ENCODE results near the gene TSHZ2. TPM values are rescaled to one million over a fixed set of nuclear protein-coding genes. Genes with fewer than 3 reads are reported as not detected.

TSHZ2 gene
- total and polyA plus RNA-seq, 2 experiments from 2014 or later: 10.4 to 32.0 TPM

- Histone ChIP-seq H3K36me3 (no peaks in the 10 kb centered on the region), H3K27ac (no peak overlapping the region), H3K4me1 (ENCODE audit: low read depth) (peaks cover 20% of the 10 kb centered on the region), H3K9me3 (ENCODE audit: low read depth) (no peaks in the 10 kb centered on the region), H3K4me3 (no peak overlapping the region), H3K27me3 (no peaks in the 10 kb centered on the region)
- DNase-seq (ENCODE audit: low read depth in 1 of 2, low spot score in 1 of 2): no peak
- TF ChIP-seq CTCF (IDR thresholded peaks at IDR 0.05; ENCODE audit: low read depth, low read length): no peak
Observed at GRCh38 chr20:53078761-53079160, 106.6 kb downstream of the TSHZ2 start.

- TF ChIP-seq CTCF (IDR thresholded peaks at IDR 0.05; ENCODE audit: low read depth, low read length): no peak
- no peak for DNase-seq (ENCODE audit: low read depth in 1 of 2, low spot score in 1 of 2)
- Histone ChIP-seq H3K36me3 (no peaks in the 10 kb centered on the region), H3K27ac (no peak overlapping the region), H3K27me3 (no peaks in the 10 kb centered on the region), H3K4me3 (no peak overlapping the region), H3K9me3 (ENCODE audit: low read depth) (no peaks in the 10 kb centered on the region), H3K4me1 (ENCODE audit: low read depth) (peaks cover 20% of the 10 kb centered on the region)
Observed at GRCh38 chr20:53079261-53079691, 107.1 kb downstream of the TSHZ2 start.

GRCh38 chr20:53079828-53080686, 107.9 kb downstream of the TSHZ2 start:
- no peak overlapping the region for H3K27ac ChIP-seq
- TF ChIP-seq CTCF (IDR thresholded peaks at IDR 0.05; ENCODE audit: low read depth, low read length): no peak

GRCh38 chr20:53080687-53080962, 108.5 kb downstream of the TSHZ2 start:
- peaks cover 13% of the 10 kb centered on the region for H3K4me1 ChIP-seq (ENCODE audit: low read depth)
- no peaks in the 10 kb centered on the region for H3K36me3 ChIP-seq
- no peak overlapping the region for H3K4me3 ChIP-seq
- H3K27ac ChIP-seq: no peak overlapping the region
- TF ChIP-seq CTCF (IDR thresholded peaks at IDR 0.05; ENCODE audit: low read depth, low read length): no peak
- no peak for DNase-seq (ENCODE audit: low read depth in 1 of 2, low spot score in 1 of 2)
- no peaks in the 10 kb centered on the region for H3K27me3 ChIP-seq
- H3K9me3 ChIP-seq (ENCODE audit: low read depth): no peaks in the 10 kb centered on the region

More at GRCh38 chr20:53079828-53080686, 107.9 kb downstream of the TSHZ2 start:
- Histone ChIP-seq H3K27me3 (no peaks in the 10 kb centered on the region), H3K4me3 (no peak overlapping the region), H3K4me1 (ENCODE audit: low read depth) (peaks cover 18% of the 10 kb centered on the region), H3K9me3 (ENCODE audit: low read depth) (no peaks in the 10 kb centered on the region), H3K36me3 (no peaks in the 10 kb centered on the region)
- DNase-seq (ENCODE audit: low read depth in 1 of 2, low spot score in 1 of 2): no peak

- TF ChIP-seq CTCF (IDR thresholded peaks at IDR 0.05; ENCODE audit: low read depth, low read length): no peak
- H3K4me1 ChIP-seq (ENCODE audit: low read depth): peaks cover 10% of the 10 kb centered on the region
- no peak overlapping the region for H3K27ac ChIP-seq
- no peak overlapping the region for H3K4me3 ChIP-seq
- H3K36me3 ChIP-seq: no peaks in the 10 kb centered on the region
- DNase-seq (ENCODE audit: low read depth in 1 of 2, low spot score in 1 of 2): peak in 1 of 2 donors; percentile 42
- H3K9me3 ChIP-seq (ENCODE audit: low read depth): no peaks in the 10 kb centered on the region
- H3K27me3 ChIP-seq: no peaks in the 10 kb centered on the region
Observed at GRCh38 chr20:53080969-53081871, 109.1 kb downstream of the TSHZ2 start.

Data from cardiac muscle cell (in vitro differentiated cells and primary cell).